Tibial artery (tissue), 4 donors: ENCODE data around the gene LRFN2.

Experiments used
- DNase-seq, 2 donors: peaks; one replicate each; pipeline ENCODE4 v3.0.0-alpha.2; 2019
- H3K27ac ChIP-seq, 2 donors: fragments of 200-600 bp; sonication (generic) in 1 of 2; 1 replicate in 1 of 2; 2 replicates in 1 of 2; pipeline ENCODE4 v1.5.1; 2018 to 2019; ENCODE audit warnings: mild to moderate bottlenecking in 1 of 2
- H3K27me3 ChIP-seq, 2 donors: fragments of 200-600 bp; sonication (generic) in 1 of 2; one replicate each; pipeline versions ENCODE4 v1.5.1 to v1.6.0; 2016 to 2019
- H3K36me3 ChIP-seq, 3 donors: fragments of 200-600 bp; sonication (generic) in 2 of 3; one replicate each; pipeline ENCODE4 v1.5.1; 2016 to 2019; ENCODE audit warnings: mild to moderate bottlenecking in 2 of 3
- H3K4me1 ChIP-seq, 4 donors: fragments of 200-600 bp; sonication (generic) in 2 of 4; 1 replicate in 3 of 4; 2 replicates in 1 of 4; pipeline ENCODE4 v1.5.1; 2016 to 2019
- H3K4me3 ChIP-seq, 2 donors: fragments of 200-600 bp; sonication (generic) in 1 of 2; 1 replicate in 1 of 2; 2 replicates in 1 of 2; pipeline ENCODE4 v1.5.1; 2018 to 2019; ENCODE audit warnings: mild to moderate bottlenecking in 2 of 2
- H3K9me3 ChIP-seq, 3 donors: fragments of 200-600 bp; sonication (generic) in 1 of 3; one replicate each; pipeline ENCODE4 v1.5.1; 2016 to 2019
- intact Hi-C: fragments of 100-400 bp; cut with DNase I; formaldehyde crosslinking; loops from one replicate; pipeline ENCODE4 v1.15.0; 2023; ENCODE audit warnings: low total_unique reads
- TF ChIP-seq, protein P1 (sequence below), 2 experiments: fragments of 200-600 bp in 1 of 2; fragments of 450-650 bp in 1 of 2; IDR thresholded peaks; one replicate each; pipeline ENCODE4 v1.5.1; 2017 to 2019; ENCODE audit warnings: antibody characterized with exemption in 2 of 2, mild to moderate bottlenecking in 1 of 2, moderate library complexity in 1 of 2

LRFN2 gene

GRCh38 chr6:40413239-40413638, 173.9 kb downstream of the LRFN2 start:
- TF ChIP-seq, protein P1, sequence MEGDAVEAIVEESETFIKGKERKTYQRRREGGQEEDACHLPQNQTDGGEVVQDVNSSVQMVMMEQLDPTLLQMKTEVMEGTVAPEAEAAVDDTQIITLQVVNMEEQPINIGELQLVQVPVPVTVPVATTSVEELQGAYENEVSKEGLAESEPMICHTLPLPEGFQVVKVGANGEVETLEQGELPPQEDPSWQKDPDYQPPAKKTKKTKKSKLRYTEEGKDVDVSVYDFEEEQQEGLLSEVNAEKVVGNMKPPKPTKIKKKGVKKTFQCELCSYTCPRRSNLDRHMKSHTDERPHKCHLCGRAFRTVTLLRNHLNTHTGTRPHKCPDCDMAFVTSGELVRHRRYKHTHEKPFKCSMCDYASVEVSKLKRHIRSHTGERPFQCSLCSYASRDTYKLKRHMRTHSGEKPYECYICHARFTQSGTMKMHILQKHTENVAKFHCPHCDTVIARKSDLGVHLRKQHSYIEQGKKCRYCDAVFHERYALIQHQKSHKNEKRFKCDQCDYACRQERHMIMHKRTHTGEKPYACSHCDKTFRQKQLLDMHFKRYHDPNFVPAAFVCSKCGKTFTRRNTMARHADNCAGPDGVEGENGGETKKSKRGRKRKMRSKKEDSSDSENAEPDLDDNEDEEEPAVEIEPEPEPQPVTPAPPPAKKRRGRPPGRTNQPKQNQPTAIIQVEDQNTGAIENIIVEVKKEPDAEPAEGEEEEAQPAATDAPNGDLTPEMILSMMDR (IDR thresholded peaks at IDR 0.05), result no peak
- peaks cover 0 to 18% of the 10 kb centered on the region in 2 donors for H3K27me3 ChIP-seq
- no peaks in the 10 kb centered on the region for H3K4me1 ChIP-seq
- intact Hi-C loops, result no loop called here
- DNase-seq, result no peak
- H3K36me3 ChIP-seq, result no peaks in the 10 kb centered on the region
- H3K9me3 ChIP-seq, result no peaks in the 10 kb centered on the region
- H3K27ac ChIP-seq, result no peak overlapping the region
- H3K4me3 ChIP-seq, result no peak overlapping the region

DNA sequence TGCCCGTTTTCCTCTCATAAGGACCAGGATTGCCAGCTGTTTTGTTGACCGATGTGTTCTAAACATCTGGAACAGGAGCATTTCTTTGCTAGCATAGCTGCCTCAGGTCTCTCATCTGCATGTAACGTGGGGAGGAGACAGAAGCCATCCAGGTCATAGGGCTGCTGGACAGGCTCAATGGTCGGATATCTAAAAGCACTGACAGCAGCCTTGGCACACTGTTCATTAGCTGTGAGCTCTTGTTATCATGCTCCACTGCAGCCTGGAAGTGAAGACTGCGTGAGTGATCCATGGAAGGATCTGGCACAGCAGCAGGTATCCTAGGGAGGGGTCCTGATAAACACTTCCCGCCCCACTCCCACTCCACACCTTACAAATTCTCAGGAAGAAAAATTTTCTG, 175.3 kb downstream of the LRFN2 start:
- Histone ChIP-seq H3K4me3 (no peak overlapping the region), H3K9me3 (no peaks in the 10 kb centered on the region), H3K4me1 (no peaks in the 10 kb centered on the region), H3K36me3 (no peaks in the 10 kb centered on the region), H3K27me3 (peaks cover 0 to 18% of the 10 kb centered on the region in 2 donors), H3K27ac (no peak overlapping the region)
- DNase-seq, result no peak
- intact Hi-C loops, result no loop called here
- TF ChIP-seq, protein P1 (IDR thresholded peaks at IDR 0.05), result no peak

DNA sequence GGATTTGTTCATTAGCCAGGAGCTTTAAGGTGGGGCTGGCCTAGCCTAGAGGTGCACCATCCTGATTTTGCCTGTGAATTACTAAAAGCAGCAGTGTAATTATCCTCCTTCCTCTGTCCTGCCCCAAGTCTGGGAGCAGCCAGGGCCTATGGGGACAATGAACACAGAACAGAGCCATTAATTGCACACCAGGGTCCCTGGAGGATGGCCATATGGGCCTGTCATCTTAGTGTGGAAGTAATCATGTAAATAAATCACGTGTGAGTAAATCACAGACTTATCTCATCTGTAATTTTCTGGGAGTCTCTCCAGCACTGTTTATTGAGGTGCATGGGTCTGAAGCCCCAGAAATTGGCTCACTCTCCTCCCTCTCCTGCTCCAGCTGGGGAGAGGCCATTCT, 176.3 kb downstream of the LRFN2 start:
- Histone ChIP-seq H3K4me1 (no peaks in the 10 kb centered on the region), H3K9me3 (no peaks in the 10 kb centered on the region), H3K4me3 (no peak overlapping the region), H3K27ac (no peak overlapping the region), H3K36me3 (no peaks in the 10 kb centered on the region), H3K27me3 (peaks cover 0 to 18% of the 10 kb centered on the region in 2 donors)
- intact Hi-C loops, result no loop called here
- TF ChIP-seq, protein P1 (IDR thresholded peaks at IDR 0.05), result no peak
- DNase-seq, result no peak

- Histone ChIP-seq H3K36me3 (no peaks in the 10 kb centered on the region), H3K27me3 (peaks cover 0 to 18% of the 10 kb centered on the region in 2 donors), H3K27ac (no peak overlapping the region), H3K9me3 (no peaks in the 10 kb centered on the region), H3K4me1 (no peaks in the 10 kb centered on the region), H3K4me3 (no peak overlapping the region)
- TF ChIP-seq, protein P1 (IDR thresholded peaks at IDR 0.05), result no peak
- intact Hi-C loops, result no loop called here
- no peak for DNase-seq
Observed at GRCh38 chr6:40409716-40410397, 177.3 kb downstream of the LRFN2 start.

DNA sequence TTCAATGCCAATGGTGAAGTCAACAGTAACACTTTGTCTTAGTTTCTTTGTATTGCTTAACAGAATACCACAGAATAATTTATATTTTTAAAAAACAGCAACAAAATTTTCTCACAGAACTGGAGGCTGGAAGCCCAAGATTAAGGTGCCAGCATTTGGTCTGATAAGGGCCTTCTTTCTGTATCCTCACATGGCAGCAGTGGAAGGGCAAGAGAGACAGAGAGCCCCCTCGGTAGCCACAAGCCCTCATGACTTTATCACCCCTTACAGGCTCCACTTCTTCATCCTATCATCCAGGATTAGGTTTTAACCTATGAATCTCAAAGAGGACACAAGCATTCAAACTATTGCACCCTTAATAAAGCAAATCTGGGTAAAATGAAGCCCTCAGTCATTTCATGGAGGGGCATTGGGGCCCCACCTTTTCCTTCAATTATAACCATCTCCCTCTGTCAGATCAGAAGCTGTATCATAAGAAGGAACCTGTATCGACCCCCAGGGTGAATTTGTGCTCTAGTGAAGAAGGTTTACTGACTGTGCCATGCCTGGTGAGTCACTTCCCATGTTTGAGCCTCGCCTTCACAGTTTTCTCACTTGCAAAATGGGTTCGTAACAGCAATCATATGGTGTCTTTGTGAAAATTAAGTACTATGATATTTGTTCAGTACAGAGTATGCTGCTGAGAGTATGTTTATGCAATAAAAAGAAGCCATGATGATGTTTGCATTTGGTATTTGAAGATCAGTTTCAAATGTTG, 178.2 kb downstream of the LRFN2 start:
- Histone ChIP-seq H3K9me3 (no peaks in the 10 kb centered on the region), H3K4me1 (no peaks in the 10 kb centered on the region), H3K27ac (no peak overlapping the region), H3K4me3 (no peak overlapping the region), H3K36me3 (no peaks in the 10 kb centered on the region), H3K27me3 (peaks cover 0 to 14% of the 10 kb centered on the region in 2 donors)
- no peak for DNase-seq
- intact Hi-C loops, result no loop called here
- TF ChIP-seq, protein P1 (IDR thresholded peaks at IDR 0.05), result no peak
